Activated CD4-positive, CD25-positive, alpha-beta regulatory T cell treated with anti-CD3 and anti-CD28 coated beads, Interleukin-2, amount 50 U/mL, for 24 hours (primary cell): ENCODE results near the gene IFT172.

Experiments used
- ATAC-seq, 2 donors: fragments of 150-1000 bp; cut with Tn5 transposase; one replicate each; pipeline ENCODE4 v1.10.0; 2021; ENCODE audit warnings: mild to moderate bottlenecking in 1 of 2, moderate library complexity in 1 of 2

The IFT172 gene

DNA sequence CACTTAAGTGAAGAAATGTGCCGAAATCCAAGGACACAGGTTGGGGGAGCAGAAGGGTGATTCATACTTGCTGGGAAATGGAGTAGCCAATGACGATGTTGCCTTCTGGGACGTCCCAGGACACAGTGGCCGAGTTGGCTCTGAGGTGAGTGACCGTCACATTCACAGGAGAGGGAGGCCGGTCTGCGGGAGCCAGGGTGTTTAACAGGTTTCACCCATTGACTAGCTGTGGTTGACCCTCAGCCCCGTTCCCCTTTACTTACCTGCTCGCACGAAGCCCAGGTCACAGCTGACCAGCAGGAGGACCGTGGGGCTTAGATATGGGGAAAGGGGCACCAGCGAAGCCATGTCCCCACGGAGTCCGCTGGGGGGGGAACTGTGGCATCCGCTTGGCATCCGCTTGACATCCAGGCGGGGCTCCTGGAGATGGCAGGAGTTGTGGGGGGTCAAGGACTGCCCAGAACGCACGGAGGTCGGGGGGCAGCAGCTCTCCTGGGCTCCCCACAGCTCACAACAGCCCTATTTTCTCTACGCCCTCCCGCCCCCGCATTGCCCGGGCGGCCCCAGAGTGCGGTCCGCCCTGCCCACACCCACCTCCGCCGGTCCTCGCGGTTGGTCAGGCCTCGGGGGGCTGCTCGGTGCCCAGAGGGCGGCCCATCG, 4.9 kb upstream of the IFT172 start:
- ATAC-seq, result no peak

- ATAC-seq, result no peak
These were observed 4.4 kb upstream of the IFT172 start for GRCh38 chr2:27493948-27494283.

DNA sequence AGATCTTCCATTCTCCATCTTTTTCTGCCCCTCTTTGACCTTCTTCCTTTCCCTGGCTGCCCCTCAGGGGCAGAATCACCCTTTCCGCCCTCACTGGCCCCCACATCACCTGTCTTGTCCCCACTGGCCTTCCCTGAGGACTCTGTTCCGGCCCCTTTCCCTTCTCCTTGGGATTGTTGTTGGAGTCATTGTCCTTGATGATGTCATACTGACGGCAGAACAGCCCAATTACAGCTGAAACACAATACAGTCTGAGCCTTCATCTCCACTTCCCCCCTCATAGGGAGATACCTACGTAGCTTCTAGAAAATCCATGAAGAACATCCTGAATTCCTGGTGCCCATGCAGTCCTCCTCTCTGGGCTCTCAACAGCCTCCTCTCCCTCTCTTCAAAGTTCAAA, 3.0 kb upstream of the IFT172 start:
- ATAC-seq, result no peak

DNA sequence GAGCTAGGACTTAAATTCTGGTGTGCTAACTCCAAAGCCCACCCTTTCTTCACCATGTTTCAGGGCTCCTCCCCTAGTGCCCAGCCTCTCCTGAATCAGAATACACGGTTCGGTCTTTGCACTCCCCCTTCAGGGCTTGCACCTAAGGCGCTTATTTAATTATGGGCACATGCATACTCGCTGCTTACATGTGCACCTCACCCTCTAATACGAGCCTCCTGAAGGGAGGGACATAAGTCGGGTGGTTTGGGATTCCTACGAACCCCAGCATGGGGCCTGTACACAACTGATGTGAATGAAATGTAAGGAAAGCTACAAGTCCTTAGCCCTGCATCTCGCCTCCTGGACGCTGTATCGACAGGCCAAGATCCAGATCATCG, 435 bp downstream of the IFT172 start:
- no peak for ATAC-seq

GRCh38 chr2:27485496-27485895, 4.0 kb downstream of the IFT172 start:
- no peak for ATAC-seq

DNA sequence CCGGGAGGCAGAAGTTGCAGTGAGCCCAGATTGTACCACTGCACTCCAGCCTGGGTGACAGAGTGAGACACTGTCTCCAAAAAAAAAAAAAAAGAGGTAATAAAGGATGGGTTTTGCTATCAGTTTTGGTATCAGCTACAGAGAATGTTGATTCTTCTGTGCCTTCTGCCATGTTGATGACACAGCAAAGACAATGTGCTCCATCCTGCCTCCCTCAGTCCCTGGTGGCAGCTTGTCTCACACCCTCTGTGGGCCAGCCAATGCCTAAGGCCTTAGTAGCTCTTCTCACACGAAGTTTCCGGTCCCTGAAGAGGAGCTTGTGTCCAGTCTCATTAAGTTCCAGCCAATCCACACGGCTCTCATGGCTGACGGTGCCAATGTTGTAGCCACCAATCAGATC, 17.6 kb downstream of the IFT172 start:
- ATAC-seq, result no peak

DNA sequence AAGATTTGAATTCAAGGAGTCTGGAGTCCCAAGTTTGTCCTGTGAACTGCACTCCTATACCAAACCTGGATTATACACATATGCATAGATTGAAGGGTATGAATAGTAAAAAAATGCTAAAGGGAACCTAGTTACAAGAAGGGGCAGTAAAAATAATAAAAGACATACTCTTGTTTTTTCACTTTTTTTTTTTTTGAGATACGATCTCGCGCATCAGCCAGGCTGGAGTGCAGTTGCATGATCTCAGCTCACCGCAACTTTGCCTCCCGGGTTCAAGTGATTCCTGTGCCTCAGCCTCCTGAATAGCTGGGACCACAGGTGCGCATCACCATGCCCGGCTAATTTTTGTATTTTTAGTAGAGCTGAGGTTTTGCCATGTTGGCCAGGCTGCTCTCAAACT, 25.1 kb downstream of the IFT172 start:
- no peak for ATAC-seq

- ATAC-seq, result no peak
These were observed 28.4 kb downstream of the IFT172 start for GRCh38 chr2:27461118-27461517.

DNA sequence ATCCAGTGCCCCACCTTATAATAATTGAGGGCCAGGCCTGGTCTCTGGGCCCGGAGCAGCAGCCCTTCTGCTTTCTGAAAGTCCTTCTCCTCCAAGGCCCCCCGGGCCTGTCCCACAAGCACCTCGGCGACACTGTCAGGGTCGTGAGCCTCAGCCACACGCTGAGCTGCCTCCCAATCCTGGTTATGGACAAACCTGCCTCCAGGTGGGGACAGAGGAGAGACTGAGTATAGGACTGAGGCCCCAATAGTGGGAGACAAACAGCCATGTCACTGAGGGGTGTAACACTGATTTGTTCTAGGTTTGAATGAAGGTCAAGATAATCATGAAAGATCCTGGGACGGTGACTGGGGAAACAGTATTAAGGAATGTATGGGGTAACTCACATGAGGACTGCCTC, 35.6 kb downstream of the IFT172 start:
- ATAC-seq, result no peak

DNA sequence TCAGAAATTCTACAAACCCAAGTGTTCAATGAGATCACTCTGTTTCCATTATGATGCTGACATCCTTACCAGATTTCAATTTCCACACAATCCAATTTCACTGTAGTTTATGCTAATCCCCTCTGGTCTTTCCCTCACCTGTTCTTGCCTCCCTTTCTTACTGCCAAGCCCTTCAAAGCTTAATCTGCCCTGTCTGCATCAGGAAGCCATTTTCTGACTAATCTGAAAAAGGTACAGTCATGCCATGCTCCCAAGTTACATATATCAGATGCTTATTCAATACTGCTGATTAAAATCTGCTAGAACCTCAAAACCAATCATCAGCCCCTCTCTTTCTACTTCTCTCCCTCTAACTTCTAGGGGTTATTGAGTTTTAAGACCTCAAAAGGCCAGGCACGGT, 38.4 kb downstream of the IFT172 start:
- peak in 1 of 2 donors; percentile 53 for ATAC-seq

DNA sequence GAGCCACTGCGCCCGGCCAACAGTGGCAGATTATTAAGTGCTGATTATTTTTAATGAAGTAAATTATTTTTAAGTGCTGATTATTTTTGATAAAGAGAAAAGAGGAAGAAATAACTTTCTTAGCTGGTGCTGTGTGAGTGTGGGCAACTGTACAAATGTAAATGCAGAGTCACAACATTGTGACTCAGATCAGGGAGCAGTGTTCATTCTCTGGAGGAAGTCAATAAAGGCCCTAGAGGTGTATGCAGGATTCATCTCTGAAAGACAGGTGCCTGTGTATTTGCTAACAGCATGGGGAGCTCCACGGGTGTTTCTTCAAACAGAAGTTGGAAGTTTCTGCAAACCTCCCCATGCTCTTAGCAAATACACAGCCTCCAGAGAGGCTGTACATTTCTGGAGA, 41.2 kb downstream of the IFT172 start:
- no peak for ATAC-seq

DNA sequence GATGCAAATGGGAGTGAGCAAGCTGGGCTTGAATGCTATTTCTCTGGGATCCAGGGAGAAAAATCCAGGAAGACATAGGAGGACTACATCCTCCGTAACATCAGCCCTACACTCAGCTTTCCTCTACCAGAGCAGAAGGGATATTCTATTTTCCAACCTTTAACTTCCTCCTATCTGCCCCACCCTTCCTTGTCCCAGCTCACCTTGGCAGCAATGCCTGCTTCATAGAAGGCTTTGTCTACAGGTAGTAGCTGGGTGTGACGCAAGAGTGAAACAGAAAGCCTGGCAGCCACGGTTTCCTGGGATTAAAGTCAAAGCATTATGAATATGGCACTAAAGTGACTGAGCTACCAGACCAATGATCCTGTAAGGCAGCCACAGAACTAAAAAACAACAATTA, 43.5 kb downstream of the IFT172 start:
- no peak for ATAC-seq

DNA sequence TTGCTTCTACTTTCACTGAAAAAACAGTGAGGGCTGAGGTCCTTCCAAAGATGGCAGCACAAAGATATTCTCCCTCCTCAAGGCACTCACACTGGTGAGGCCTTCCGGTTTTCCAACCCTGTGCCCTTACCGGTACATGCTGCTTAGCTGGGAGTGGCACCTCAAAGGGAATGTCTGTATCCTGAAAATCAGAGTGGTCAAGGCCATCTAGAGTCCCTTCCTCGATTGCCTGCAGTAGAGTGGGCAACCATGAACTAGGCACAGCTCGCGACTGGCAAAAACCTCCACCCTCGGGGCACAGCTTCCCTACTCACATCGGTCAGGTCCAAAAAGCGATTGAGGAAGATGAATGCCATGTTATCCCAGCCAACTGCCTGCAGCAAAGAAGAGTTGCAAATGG, 43.9 kb downstream of the IFT172 start:
- no peak for ATAC-seq

GRCh38 chr2:27445155-27445554, 44.4 kb downstream of the IFT172 start:
- no peak for ATAC-seq

DNA sequence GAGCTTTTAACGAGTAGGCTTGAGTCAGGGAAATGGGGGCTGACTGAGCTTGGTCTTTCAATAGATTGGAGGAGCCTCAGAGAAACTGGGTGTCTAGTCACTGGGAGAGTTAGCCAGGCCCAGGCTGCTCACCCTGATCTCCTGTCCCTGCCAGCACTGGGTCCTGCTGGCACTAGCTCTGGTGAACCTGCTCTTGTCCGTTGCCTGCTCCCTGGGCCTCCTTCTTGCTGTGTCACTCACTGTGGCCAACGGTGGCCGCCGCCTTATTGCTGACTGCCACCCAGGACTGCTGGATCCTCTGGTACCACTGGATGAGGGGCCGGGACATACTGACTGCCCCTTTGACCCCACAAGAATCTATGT, 46.6 kb downstream of the IFT172 start:
- no peak for ATAC-seq

- peak; percentile 41 to 61 for ATAC-seq
These were observed 47.3 kb downstream of the IFT172 start, which contains the start of gene KRTCAP3 for GRCh38 chr2:27441958-27442919. KRTCAP3 (plus strand) TSS chr2:27442381; CDS start chr2:27442413, 32 bp downstream.

DNA sequence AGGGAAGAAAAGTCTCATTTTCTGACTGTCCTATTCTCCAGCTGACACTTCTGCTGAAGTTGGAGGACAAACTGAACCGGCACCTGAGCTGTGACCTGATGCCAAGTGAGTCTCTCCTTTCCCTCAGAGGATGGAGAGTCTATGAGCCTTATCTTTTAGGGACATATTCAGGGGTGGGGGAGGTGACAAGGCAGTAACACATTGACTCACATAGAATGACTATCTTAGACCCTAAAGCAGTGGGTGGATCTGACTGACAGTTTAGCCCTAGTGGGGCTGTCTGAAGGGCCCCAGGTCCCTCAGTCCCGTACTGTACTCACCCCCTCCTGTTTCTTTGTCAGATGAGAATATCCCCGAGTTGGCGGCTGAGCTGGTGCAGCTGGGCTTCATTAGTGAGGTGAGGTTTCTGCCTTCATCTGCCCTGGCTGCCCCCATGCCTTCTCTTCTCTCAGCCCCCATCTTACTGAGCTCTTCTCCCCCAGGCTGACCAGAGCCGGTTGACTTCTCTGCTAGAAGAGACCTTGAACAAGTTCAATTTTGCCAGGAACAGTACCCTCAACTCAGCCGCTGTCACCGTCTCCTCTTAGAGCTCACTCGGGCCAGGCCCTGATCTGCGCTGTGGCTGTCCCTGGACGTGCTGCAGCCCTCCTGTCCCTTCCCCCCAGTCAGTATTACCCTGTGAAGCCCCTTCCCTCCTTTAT, 48.2 kb downstream of the IFT172 start:
- no peak for ATAC-seq

DNA sequence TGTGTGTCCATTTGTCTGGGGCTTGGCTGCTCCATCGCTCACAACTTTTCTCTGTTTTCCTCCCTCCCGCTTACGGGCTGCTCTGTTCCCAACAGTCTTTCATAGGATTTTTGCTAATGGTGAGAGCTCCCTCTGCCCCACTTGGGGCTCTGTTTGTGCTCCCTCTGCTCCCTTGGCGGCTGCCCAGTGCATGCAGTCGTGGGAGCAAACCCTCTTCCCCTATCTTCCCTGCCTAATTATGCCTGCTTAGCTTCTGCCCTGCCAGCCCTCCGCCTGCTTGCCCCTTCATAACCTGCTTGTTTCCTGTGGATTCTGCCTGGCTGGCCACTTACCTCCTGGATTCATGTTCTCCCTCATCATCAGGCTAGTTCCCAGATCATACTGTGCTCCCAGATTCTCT, 53.9 kb downstream of the IFT172 start:
- no peak for ATAC-seq

- peak; percentile 25 to 39 for ATAC-seq
These were observed 58.1 kb downstream of the IFT172 start for GRCh38 chr2:27431395-27431794.

GRCh38 chr2:27428978-27429541, 60.5 kb downstream of the IFT172 start:
- peak; percentile 64 to 78 for ATAC-seq

GRCh38 chr2:27428213-27428977, 61.1 kb downstream of the IFT172 start, which contains the start of gene NRBP1:
NRBP1 (plus strand) TSS chr2:27428631; CDS start chr2:27433274, 4,643 bp downstream.
- peak; percentile 89 for ATAC-seq

DNA sequence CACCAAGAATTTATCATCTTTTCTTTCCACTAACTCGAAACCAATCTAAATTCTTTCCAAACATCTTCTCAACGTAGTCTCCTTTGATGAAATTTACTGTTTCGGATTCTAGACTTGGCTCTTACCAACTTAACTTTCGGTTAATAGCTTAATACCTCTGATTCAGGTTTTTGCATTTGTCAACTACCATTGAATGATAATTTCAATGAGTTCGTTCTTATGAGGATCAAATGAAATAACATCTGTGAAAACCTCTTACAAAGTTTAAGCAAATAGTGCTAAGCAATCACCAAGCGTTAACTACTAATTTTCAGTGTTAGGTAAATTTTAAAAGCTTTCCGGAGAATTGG, 61.7 kb downstream of the IFT172 start:
- ATAC-seq, result no peak
